HG03064 (cell line): ENCODE data around the gene HLA-DMA.
"Not testable (repeated sequence)": the region's sequence is repeated elsewhere in the genome, so short reads cannot be mapped to it uniquely, and the experiment has no call there.

Experiments used
- ATAC-seq: cut with Tn5 transposase; IDR thresholded peaks from one replicate; pipeline ENCODE4 v1.9.1; 2021; ENCODE audit warnings: low read depth; ENCODE audit not compliant: unreplicated experiment

Gene HLA-DMA

GRCh38 chr6:32956176-32956575 lies 3.3 kb upstream of the HLA-DMA start:
- ATAC-seq: no peak

DNA sequence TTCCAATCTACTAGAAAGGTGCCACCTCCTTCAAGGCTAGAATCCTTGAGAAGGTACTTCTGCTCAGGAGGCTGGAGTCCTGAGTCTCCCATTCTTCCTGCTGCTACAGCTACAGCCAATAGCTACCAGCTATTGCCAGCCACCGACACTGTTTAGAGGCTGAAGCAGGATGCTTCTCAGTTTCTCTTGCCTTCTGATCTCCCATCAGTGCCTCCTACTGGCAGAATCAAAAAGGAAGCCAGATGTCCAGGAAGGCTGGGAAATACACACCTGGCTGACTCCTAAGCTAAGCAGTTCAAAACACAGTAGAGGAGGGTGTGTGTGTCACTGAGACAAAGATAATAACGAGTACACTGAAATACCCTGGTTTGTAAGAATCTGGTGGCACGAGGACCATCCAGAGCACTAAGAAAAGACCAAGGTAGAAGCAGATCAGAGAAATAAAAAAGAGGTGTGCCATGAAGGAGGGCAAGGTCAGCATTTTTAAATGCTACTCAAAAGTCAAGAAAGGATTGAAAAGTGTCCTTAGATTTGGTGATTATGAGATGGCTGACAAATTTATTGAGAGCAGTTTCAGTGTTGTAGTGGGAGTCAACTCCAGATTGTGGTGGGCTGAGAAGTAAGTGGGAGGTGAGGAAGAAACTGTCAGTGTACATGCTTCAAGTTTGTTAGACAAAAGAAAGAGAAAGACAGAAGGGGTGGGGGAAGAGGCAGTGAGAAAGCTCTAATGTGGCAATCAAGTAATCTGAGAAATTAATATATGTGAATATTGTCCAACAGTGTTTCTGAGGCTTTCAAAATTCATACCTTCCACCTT lies 2.3 kb upstream of the HLA-DMA start:
- no peak for ATAC-seq

GRCh38 chr6:32954267-32954666 lies 1.4 kb upstream of the HLA-DMA start:
- no peak for ATAC-seq

DNA sequence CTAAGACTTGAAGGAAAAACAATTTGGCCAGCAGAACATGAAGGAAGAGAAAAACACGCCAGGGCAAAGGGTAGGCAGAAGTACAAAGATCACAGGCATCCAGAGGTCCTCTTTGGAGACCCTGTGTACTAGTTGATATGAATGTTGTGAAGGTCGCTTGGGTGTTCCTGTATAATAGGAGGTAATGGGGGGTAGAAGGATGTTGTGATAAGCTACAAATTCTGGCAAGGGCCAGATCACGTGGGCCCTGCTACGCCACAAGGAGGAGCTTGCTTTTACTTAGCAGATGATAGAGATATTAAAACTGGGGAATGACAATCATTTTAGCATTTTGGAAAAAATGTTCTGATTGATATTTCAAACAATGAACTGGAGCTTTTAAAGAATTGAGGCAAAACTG lies 878 bp upstream of the HLA-DMA start:
- ATAC-seq: no peak

GRCh38 chr6:32950449-32950848 lies 2.4 kb downstream of the HLA-DMA start:
- no peak for ATAC-seq

- no peak for ATAC-seq
Observed at GRCh38 chr6:32950010-32950409, 2.9 kb downstream of the HLA-DMA start.

GRCh38 chr6:32949113-32949512 lies 3.8 kb downstream of the HLA-DMA start:
- ATAC-seq: no peak

DNA sequence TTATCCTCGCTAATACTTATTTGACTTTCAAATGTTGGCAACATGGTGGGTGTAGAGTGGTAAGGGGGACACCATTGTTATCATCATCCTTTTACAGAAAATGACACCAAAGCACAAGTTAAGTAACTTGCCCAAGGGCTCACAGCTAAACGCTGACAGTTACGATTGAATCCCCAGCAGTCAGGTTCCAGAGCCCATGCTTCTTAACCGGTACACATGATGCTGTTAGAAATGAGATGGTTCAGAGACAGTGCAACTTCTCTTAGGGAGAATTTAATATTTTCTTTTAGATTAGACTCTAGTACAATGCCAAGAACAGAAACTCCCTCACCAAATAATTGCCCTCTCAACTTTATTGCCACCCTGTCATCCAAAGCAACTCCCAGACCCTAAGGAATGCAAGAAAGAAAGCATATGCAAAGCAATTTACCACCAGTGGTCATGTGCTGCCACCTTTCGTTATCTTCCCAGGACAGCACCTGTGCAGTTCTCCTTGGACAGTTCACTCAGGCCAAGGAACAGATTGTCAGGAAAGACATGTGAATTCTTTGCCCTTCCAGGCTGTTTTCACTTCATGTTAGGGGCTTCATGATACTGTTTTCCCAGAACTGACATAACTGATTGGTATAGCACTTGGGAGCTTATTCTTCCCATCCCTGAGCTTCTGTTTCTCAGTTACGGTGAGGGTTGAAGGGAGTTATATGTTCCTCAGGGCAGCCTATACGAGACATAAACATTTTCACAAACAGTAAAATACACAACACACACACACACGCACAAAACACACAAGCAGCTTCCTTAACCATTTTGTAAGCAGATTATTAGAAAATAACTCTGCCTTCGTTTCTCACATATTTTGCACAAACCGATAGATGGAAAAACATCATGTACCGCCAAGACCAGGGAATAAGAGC lies 5.1 kb downstream of the HLA-DMA start:
- ATAC-seq: no peak

DNA sequence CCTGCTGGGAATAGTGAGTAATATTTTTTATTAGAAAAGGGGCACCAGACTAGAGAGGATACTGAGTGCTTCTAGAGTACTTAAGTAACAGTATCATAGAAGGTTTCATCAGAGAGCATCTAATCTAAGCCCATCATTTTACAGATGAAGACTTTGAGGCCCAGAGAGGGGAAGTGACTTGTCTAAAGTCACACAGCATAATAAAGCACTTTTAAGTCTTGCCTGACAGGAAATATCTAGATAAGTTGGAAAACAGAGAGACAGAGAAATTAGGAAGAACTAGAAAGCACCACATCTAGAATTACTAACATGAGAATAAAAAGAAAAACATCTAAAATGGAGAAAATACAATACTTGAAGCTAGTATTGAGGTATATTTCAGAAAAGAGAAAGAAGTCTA lies 6.0 kb downstream of the HLA-DMA start:
- ATAC-seq: no peak

DNA sequence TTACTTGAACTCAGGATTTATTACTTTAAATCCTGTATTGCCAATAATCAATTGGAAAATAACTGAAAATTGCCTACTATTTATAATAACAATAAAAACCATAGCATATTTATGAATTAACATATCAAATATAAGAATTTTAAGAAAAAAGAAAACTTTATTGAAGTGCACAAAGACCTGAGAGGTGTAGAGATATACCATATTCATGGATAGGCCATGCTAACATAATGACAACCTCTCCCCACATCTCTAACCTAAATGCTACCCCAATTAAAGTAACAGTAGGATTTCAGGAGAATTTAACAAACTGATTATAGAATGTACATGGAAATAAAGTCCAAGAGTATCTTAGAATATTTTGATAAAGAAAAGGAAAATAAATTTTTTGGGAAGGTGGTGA lies 6.9 kb downstream of the HLA-DMA start:
- ATAC-seq: no peak

DNA sequence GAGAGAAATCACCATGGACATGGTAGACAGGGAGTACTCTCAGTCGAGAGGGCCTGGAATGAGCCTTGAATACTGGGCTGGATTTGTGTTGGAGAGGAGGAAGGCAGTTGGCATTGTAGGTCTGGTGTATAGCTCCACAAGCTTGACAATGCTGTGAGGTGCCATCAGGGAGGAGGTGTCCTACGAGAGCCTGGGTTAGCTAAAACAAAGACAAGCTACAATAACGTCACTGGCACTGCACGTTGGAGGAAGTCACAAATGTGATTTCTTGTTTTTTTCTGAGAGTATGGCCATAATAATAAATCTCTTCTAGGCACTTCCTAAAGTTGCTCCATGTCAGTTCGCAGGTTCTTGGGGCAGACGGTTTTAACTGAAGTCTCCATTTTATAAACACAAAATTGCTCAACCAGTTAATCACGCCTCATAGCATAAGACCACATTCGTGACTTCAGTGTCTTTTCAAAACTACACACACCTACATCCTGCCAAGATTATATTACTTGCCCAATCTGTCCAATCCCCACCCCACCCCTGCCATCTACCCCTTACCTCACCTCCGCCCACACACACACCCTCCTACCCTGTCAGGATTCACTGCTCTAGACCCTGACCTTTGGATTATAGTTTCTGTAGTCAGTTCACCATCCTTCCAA lies 7.7 kb downstream of the HLA-DMA start:
- no peak for ATAC-seq

DNA sequence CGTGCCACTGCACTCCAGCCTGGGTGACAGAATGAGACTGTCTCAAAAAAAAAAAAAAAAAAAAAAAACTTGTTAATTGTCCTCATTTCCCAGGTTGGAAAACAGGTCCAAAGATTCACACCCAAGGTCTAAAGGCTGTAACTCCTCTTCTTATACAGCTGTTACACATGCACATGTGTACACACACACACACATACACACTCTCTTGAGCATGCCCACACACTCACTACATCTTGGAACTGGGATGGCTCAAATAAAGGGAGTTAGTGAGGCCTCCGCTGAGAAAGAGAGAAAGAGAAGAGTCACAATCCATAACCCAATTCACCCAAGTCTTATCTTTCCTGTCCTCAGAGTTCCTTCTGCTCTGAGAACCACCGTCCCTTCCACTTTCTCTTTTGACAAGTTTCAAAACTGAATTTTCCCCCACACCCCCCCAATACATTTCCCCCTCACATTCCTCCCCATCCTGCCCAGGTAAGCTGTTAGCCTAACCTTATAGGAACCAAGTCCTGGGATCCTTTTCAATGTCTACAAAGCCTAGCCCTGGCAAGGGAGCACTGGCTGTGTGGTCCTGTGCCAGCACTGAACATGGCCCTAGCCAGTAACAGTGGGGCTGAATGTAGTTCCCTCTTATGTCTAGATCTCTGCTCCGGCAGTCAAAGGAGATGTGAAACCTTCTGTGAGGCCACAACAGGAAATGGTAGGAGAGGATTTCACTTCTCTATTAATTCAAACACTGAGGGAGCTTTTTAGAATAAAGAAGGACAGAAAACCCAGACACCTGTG lies 8.8 kb downstream of the HLA-DMA start:
- peak; percentile 43 for ATAC-seq

- not testable (repeated sequence) for ATAC-seq
Observed at GRCh38 chr6:32942555-32943123, 10.3 kb downstream of the HLA-DMA start.

GRCh38 chr6:32941214-32941768 lies 11.6 kb downstream of the HLA-DMA start:
- peak; percentile 41 for ATAC-seq

DNA sequence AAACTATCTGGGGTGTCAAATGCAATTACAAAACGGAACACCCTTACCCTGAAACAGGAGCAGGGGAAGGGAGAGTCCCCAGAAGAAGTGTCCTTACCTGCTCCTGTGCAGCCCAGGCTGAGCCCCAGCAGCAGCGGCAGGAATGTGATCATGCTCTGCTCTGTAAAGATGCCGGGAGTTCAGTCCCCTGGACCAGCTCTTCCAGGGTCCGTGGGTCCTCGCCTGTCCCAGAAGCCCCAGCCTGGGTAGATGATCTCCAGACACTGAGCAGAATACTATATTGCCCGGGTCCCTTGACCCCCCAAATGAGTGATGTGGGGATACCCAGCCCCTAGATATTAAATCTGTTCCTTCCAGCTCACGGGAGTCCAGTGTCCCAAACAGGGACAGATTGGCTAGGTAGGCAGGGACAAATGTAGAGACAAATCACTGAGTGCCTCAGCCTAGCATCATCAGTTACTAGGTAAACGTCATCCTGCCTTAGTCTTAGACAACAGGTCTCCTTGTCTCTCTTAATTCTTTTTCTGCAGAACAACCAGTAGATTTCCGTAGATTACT lies 12.2 kb downstream of the HLA-DMA start, which contains the start of gene HLA-DMB:
TSS of gene HLA-DMB (minus strand) at position 373 of the 558 bp plus-strand sequence. CDS start at position 152, 221 bp downstream.
- ATAC-seq: peak; percentile 42

DNA sequence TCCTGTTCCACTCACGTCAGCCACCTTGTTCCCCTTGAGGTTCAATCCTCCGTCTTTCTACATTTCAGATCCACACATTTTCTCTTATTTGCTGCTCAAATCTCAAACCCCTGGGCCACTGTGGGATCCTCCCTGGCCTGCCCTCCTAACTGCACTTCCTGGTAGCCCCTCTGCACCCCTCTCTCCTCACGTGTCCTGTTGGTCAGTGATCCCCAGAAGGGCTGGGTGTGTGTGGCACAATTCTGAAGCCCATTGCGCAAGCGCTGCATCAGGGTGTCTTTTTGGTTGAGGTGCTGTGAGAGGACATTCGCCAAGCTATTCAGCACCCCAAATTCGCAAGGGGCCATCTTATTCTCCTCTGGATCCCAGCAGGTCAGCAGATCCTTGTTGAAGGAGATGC lies 14.4 kb downstream of the HLA-DMA start:
- ATAC-seq: no peak

- no peak for ATAC-seq
Observed at GRCh38 chr6:32937230-32937633, 15.7 kb downstream of the HLA-DMA start.

DNA sequence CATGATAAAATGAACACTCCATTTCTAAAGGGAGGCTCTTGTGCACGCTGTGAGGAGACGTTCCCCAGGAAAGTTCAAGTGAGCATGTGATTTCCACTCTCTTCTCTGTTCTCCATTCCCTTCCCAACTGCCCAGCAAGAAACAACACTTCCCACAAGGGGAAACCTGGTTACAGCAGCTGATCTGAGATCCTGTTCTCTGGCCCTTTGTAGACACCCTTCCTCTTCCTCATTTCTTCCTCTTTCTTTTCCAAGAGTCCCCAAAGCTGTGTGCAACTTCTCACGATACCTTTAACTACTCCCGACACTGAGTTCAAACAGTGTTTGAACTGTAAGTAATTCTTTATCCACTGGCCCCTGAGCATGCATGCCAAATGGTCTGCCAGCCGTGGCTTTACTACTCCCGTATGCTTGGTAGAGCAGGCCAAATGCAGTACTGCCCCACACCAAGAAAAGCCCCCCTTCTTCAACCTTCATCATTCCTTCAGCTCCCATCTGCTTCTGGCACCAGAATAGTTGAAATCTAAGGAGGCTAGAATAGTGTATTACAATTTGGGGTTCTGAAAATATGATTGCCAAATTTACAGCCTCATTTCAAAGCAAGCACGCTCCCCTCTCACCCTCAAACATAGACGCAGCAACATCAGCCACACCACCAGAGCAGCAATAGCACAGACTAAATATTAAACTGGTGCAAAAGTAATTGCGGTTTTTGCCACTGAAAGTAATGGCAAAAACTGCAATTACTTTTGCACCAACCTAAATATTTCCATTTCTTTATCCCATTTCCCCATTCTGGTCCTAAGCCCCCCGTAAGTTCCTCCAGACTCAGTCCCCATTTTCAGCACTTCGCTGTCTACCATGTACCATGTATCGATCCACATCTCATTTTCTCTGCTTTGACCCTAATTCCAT lies 16.4 kb downstream of the HLA-DMA start:
- ATAC-seq: no peak
